ENCODE data around the gene ABRACL. TPM values are rescaled to one million over a fixed set of nuclear protein-coding genes. Genes with fewer than 3 reads are reported as not detected.

The ABRACL gene
- total RNA-seq, 1 experiment from 2014 or later = 117 TPM

- DNase-seq (ENCODE audit: low spot score) (no peak), ATAC-seq (no peak)
- Mint-ChIP-seq H3K27ac (no peak overlapping the region), H3K4me1 (0 out of 2 replicates have a peak, but pooled peaks cover 2% of the 10 kb centered on the region), H3K4me3 (no peak overlapping the region), H3K9me3 (no peaks in the 10 kb centered on the region), H3K27me3 (ENCODE audit: low read depth) (no peaks in the 10 kb centered on the region), H3K36me3 (no peaks in the 10 kb centered on the region)
- no peak for TF ChIP-seq ZNF416 (CRISPR knock-in tag; IDR thresholded peaks at IDR 0.05)
- POLR2A ChIA-PET = no interaction called here
- CTCF ChIA-PET = no interaction called here
Measured at GRCh38 chr6:139064981-139065665, 36.6 kb downstream of the ABRACL start.

- Mint-ChIP-seq H3K4me3 (no peak overlapping the region), H3K36me3 (no peaks in the 10 kb centered on the region), H3K4me1 (0 out of 2 replicates have a peak, but pooled peaks cover 2% of the 10 kb centered on the region), H3K27ac (no peak overlapping the region), H3K9me3 (no peaks in the 10 kb centered on the region), H3K27me3 (ENCODE audit: low read depth) (no peaks in the 10 kb centered on the region)
- ChIA-PET CTCF (interaction anchor here (0.7 kb wide), 1 partner anchor 51 kb away, joined by 3 read pairs; no protein-coding TSS in a partner anchor), POLR2A (no interaction called here)
- ATAC-seq (no peak), DNase-seq (ENCODE audit: low spot score) (no peak)
- TF ChIP-seq ZNF671 (CRISPR knock-in tag; IDR thresholded peaks at IDR 0.05) = no peak
- no peak for TF ChIP-seq ZNF219 (CRISPR knock-in tag; IDR thresholded peaks at IDR 0.05; ENCODE audit: borderline replicate concordance)
- no peak for TF ChIP-seq CDX4 (CRISPR knock-in tag; IDR thresholded peaks at IDR 0.05; ENCODE audit: borderline replicate concordance)
- no peak for TF ChIP-seq NFYB (CRISPR knock-in tag; conservative IDR thresholded peaks at IDR 0.05; ENCODE audit: low read depth)
- no peak for TF ChIP-seq ZNF532 (CRISPR knock-in tag; IDR thresholded peaks at IDR 0.05; ENCODE audit: borderline replicate concordance)
- TF ChIP-seq FOXP4 (CRISPR knock-in tag; IDR thresholded peaks at IDR 0.05) = no peak
- no peak for TF ChIP-seq ESRRA (CRISPR knock-in tag; IDR thresholded peaks at IDR 0.05; ENCODE audit: borderline replicate concordance)
- no peak for TF ChIP-seq SMAD3 (CRISPR knock-in tag; IDR thresholded peaks at IDR 0.05; ENCODE audit: borderline replicate concordance)
- TF ChIP-seq ZNF396 (CRISPR knock-in tag; IDR thresholded peaks at IDR 0.05; ENCODE audit: borderline replicate concordance) = no peak
- no peak for TF ChIP-seq NR1H2 (CRISPR knock-in tag; IDR thresholded peaks at IDR 0.05)
- no peak for TF ChIP-seq FOXP1 (CRISPR knock-in tag; IDR thresholded peaks at IDR 0.05; ENCODE audit: borderline replicate concordance)
- TF ChIP-seq KAT7 (CRISPR knock-in tag; IDR thresholded peaks at IDR 0.05; ENCODE audit: borderline replicate concordance) = no peak
- no peak for TF ChIP-seq IRF2 (CRISPR knock-in tag; IDR thresholded peaks at IDR 0.05; ENCODE audit: borderline replicate concordance, low read depth)
- no peak for TF ChIP-seq PRRX2 (CRISPR knock-in tag; IDR thresholded peaks at IDR 0.05)
- TF ChIP-seq E2F5 (CRISPR knock-in tag; IDR thresholded peaks at IDR 0.05) = no peak
- TF ChIP-seq E2F1 (CRISPR knock-in tag; IDR thresholded peaks at IDR 0.05) = no peak
- no peak for TF ChIP-seq FOXJ3 (CRISPR knock-in tag; IDR thresholded peaks at IDR 0.05; ENCODE audit: borderline replicate concordance)
Measured at GRCh38 chr6:139066080-139066479, 37.5 kb downstream of the ABRACL start.

Data from WTC11 (cell line).